K562 (cell line): ENCODE measurements around the gene KLHL6. TPM values are rescaled to one million over a fixed set of nuclear protein-coding genes. Genes with fewer than 3 reads are reported as not detected.

ENCODE experiments used
- NFE2L1 ChIP-seq: fragments of 450-650 bp; IDR thresholded peaks from 2 replicates; pipeline ENCODE4 v1.6.1; 2016; ENCODE audit warnings: missing genetic modification characterization, low read depth, mild to moderate bottlenecking, missing compliant biosample characterization, moderate library complexity, borderline replicate concordance
- USF2 ChIP-seq: sonication (generic); formaldehyde crosslinking; IDR thresholded peaks from 2 replicates; pipeline ENCODE4 v1.5.0; 2020; ENCODE audit warnings: missing genetic modification reagents
- VEZF1 ChIP-seq: fragments of 200-800 bp; sonication (Bioruptor generic); IDR thresholded peaks from 2 replicates; pipeline ENCODE4 v1.6.1; 2017; ENCODE audit warnings: missing genetic modification characterization, missing compliant biosample characterization
- ZBTB40 ChIP-seq, 2 experiments: fragments of 450-650 bp in 1 of 2; sonication (generic) in 1 of 2; formaldehyde crosslinking in 1 of 2; IDR thresholded peaks; 2 replicates each; pipeline versions ENCODE4 v1.7.1 to v1.9.0; 2016 to 2022; ENCODE audit warnings: inconsistent platforms in 1 of 2, mild to moderate bottlenecking in 1 of 2, missing genetic modification reagents in 1 of 2
- polyA plus RNA-seq, 8 experiments: library from polyadenylated mRNA; depleted of rRNA in 4 of 8; stranded (reverse) in 5 of 8; unstranded in 3 of 8; fragments of >200 nt; fragmentation: Nextera tagmentation in 2 of 8; fragmentation: Illumina TruSeq in 1 of 8; extraction: Ambion mirVana in 2 of 8; extraction: Trizol in 1 of 8; gene quantifications; 2 replicates each; pipeline versions ENCODE4 v1.2.1 to v1.2.3, GENCODE V29; 2011 to 2014; ENCODE audit warnings: inconsistent platforms in 1 of 8, missing spikeins in 1 of 8
- total RNA-seq, 7 experiments: library from RNA; depleted of rRNA in 6 of 7; stranded (reverse); fragments of >200 nt in 6 of 7; fragmentation: Illumina TruSeq in 2 of 7; extraction: Trizol in 2 of 7; gene quantifications; 2 replicates each; pipeline versions ENCODE4 v1.2.1 to v1.2.3, GENCODE V29; 2011 to 2021; ENCODE audit warnings: low replicate concordance in 1 of 7

KLHL6 gene
- total and polyA plus RNA-seq, 9 of the 15 experiments (the other 6 are each of a cell fraction or from before 2014, with no cell fraction given): 0.18 to 2.1 (median 1.4) TPM

- TF ChIP-seq ZBTB40 (IDR thresholded peaks at IDR 0.05) (no peak), ZBTB40 (CRISPR knock-in tag; IDR thresholded peaks at IDR 0.05) (no peak), USF2 (CRISPR knock-in tag) (no peak), NFE2L1 (tag) (0 out of 2 replicates have a peak, but pooled peaks have one; percentile 5), VEZF1 (CRISPR knock-in tag) (no peak)
Observed at GRCh38 chr3:183489455-183490210, 65.9 kb downstream of the KLHL6 start (continued).
